Neuronal stem cell (in vitro differentiated cells): ENCODE data around the gene MEF2C. TPM values are rescaled to one million over a fixed set of nuclear protein-coding genes. Genes with fewer than 3 reads are reported as not detected.

Experiments
- small RNA-seq: library from polyadenylated mRNA; stranded (forward); fragments of <200 nt; extraction: miRNeasy Mini kit (QIAGEN cat#:217004); gene quantifications from one replicate; pipeline ENCODE3, GENCODE V24; 2013; ENCODE audit not compliant: insufficient read depth

The MEF2C gene

Small RNA genes lying within 50 kb of the gene (small RNA-seq; reads per million reads assigned to genes)
- gene AC008525.2 = not detected
